HCT116 (cell line): Measurements from ENCODE around the gene MIER3. TPM values are rescaled to one million over a fixed set of nuclear protein-coding genes. Genes with fewer than 3 reads are reported as not detected.

Experiments
- ATAC-seq: fragments of 200-7000 bp; cut with Tn5 transposase; 2 replicates; pipeline ENCODE4 v1.9.1; 2020; ENCODE audit warnings: mild to moderate bottlenecking, moderate library complexity
- BruUV-seq: library from RNA; stranded (reverse); fragments of 400-500 nt; replicated peaks from 2 replicates; lab custom pipeline; 2021; lab: Mats Ljungman, UMichigan
- CTCF ChIA-PET: fragments of 300-600 bp; sonication (Branson Sonifier 250); formaldehyde crosslinking; loops from one replicate; lab custom pipeline; 2021; ENCODE audit warnings: antibody characterized with exemption; lab: Charles Lee
- POLR2A ChIA-PET: fragments of 300-600, 350-600 bp; sonication (Branson Sonifier 250); formaldehyde crosslinking; loops from one replicate; lab custom pipeline; 2021; ENCODE audit warnings: antibody characterized with exemption; lab: Charles Lee
- RAD21 ChIA-PET, 2 experiments: fragments of 300-600 bp; sonication (Branson Sonifier 250); formaldehyde crosslinking; loops; one replicate each; lab custom pipeline; 2023; ENCODE audit warnings: low total read pairs in 2 of 2; ENCODE audit not compliant: uncharacterized antibody in 2 of 2, unreplicated experiment in 2 of 2, low non-redundant PET in 1 of 2; lab: Charles Lee
- DNase-seq: peaks from one replicate; pipeline ENCODE4 v3.0.0-alpha.2; 2010; ENCODE audit warnings: low read depth, low spot score
- H2AFZ ChIP-seq: fragments of 200-600 bp; shearing (Covaris generic), sonication (generic); 2 replicates; pipeline ENCODE4 v1.6.1; 2017; ENCODE audit warnings: low read depth, mixed run types, mixed read lengths, antibody characterized with exemption, low read length; ENCODE audit not compliant: poor library complexity, severe bottlenecking
- H3K27ac ChIP-seq: 2 replicates; pipeline ENCODE4 v1.5.1; 2012; ENCODE audit warnings: low read depth, low read length
- H3K27me3 ChIP-seq: fragments of 200-600 bp; sonication (generic); 2 replicates; pipeline ENCODE4 v1.6.1; 2016; ENCODE audit warnings: mixed run types, low read length, mixed read lengths; ENCODE audit not compliant: insufficient read depth
- H3K36me3 ChIP-seq, 2 experiments: fragments of 200-500 bp in 1 of 2; fragments of 200-600 bp in 1 of 2; sonication (Bioruptor generic) in 1 of 2; sonication (generic) in 1 of 2; 2 replicates each; pipeline versions ENCODE4 v1.5.1 to v1.6.1; 2014 to 2016; ENCODE audit warnings: low read length in 2 of 2, inconsistent platforms in 1 of 2, mixed read lengths in 1 of 2, mixed run types in 1 of 2; ENCODE audit not compliant: insufficient read depth in 2 of 2, control insufficient read depth in 1 of 2
- H3K4me1 ChIP-seq, 2 experiments: fragments of 200-600 bp in 1 of 2; sonication (generic) in 1 of 2; 2 replicates each; pipeline versions ENCODE4 v1.5.1 to v1.6.1; 2012 to 2017; ENCODE audit warnings: low read length in 2 of 2, inconsistent platforms in 1 of 2, mild to moderate bottlenecking in 1 of 2, mixed read lengths in 1 of 2, mixed run types in 1 of 2, moderate library complexity in 1 of 2; ENCODE audit not compliant: insufficient read depth in 2 of 2, control insufficient read depth in 1 of 2
- H3K4me2 ChIP-seq: fragments of 200-600 bp; sonication (generic); 2 replicates; pipeline ENCODE4 v1.6.1; 2017; ENCODE audit warnings: mixed run types, low read length, mixed read lengths
- H3K4me3 ChIP-seq, 2 experiments: fragments of 200-600 bp in 1 of 2; sonication (generic) in 1 of 2; replicated peaks in 1 of 2; 2 replicates each; pipeline ENCODE4 v1.5.1; 2011 to 2016; ENCODE audit warnings: low read length in 2 of 2, control low read depth in 1 of 2, low read depth in 1 of 2, mild to moderate bottlenecking in 1 of 2, mixed read lengths in 1 of 2, mixed run types in 1 of 2
- H3K79me2 ChIP-seq: fragments of 200-600 bp; sonication (generic); 2 replicates; pipeline ENCODE4 v1.6.1; 2017; ENCODE audit warnings: mild to moderate bottlenecking, mixed run types, low read length, moderate library complexity, mixed read lengths; ENCODE audit not compliant: insufficient read depth
- H3K9ac ChIP-seq: fragments of 200-600 bp; sonication (generic); 2 replicates; pipeline ENCODE4 v1.6.1; 2016; ENCODE audit warnings: low read length, mixed read lengths
- H3K9me2 ChIP-seq: fragments of 200-600 bp; sonication (generic), shearing (Covaris generic); 2 replicates; pipeline ENCODE4 v1.6.1; 2017; ENCODE audit warnings: mixed run types, mild to moderate bottlenecking, moderate library complexity; ENCODE audit not compliant: insufficient read depth
- H3K9me3 ChIP-seq, 2 experiments: fragments of 200-500 bp in 1 of 2; fragments of 200-600 bp in 1 of 2; sonication (Bioruptor generic) in 1 of 2; sonication (generic) in 1 of 2; 2 replicates each; pipeline ENCODE4 v1.6.1; 2014 to 2017; ENCODE audit warnings: low read length in 2 of 2, mixed read lengths in 2 of 2, inconsistent platforms in 1 of 2, low read depth in 1 of 2, mild to moderate bottlenecking in 1 of 2, mixed run types in 1 of 2, moderate library complexity in 1 of 2; ENCODE audit not compliant: control insufficient read depth in 1 of 2, insufficient read depth in 1 of 2
- H4K20me1 ChIP-seq: fragments of 200-600 bp; sonication (generic), shearing (Covaris generic); 2 replicates; pipeline ENCODE4 v1.6.1; 2017; ENCODE audit warnings: mixed run types, mild to moderate bottlenecking, moderate library complexity; ENCODE audit not compliant: insufficient read depth
- POLR2A ChIP-seq: IDR thresholded peaks from 2 replicates; pipeline ENCODE4 v1.7.0; 2011; ENCODE audit warnings: borderline replicate concordance; ENCODE audit not compliant: insufficient read depth, insufficient read length; ENCODE audit errors: extremely low read depth
- SRF ChIP-seq: IDR thresholded peaks from 2 replicates; pipeline ENCODE4 v1.6.1; 2012; ENCODE audit warnings: low read depth
- ZFX ChIP-seq: fragments of 450-650 bp; IDR thresholded peaks from 2 replicates; pipeline ENCODE4 v1.6.1; 2017
- intact Hi-C: fragments of 100-400 bp; cut with micrococcal nuclease; formaldehyde crosslinking; loops from 2 replicates; pipeline ENCODE4 v1.10.0; 2022
- total RNA-seq: library from RNA; stranded (reverse); gene quantifications from one replicate; pipeline ENCODE4 v1.2.1, GENCODE V29; 2021; ENCODE audit not compliant: unreplicated experiment
- TF ChIP-seq, protein P1 (sequence below): IDR thresholded peaks from 2 replicates; pipeline ENCODE4 v1.6.1; 2012
- TF ChIP-seq, protein P2 (sequence below): IDR thresholded peaks from 2 replicates; pipeline ENCODE4 v1.6.1; 2011; ENCODE audit warnings: mild to moderate bottlenecking, low read length, moderate library complexity; ENCODE audit not compliant: insufficient replicate concordance; ENCODE audit errors: extremely low read depth

MIER3 gene
- total RNA-seq, 1 experiment from 2014 or later: 21.9 TPM

DNA sequence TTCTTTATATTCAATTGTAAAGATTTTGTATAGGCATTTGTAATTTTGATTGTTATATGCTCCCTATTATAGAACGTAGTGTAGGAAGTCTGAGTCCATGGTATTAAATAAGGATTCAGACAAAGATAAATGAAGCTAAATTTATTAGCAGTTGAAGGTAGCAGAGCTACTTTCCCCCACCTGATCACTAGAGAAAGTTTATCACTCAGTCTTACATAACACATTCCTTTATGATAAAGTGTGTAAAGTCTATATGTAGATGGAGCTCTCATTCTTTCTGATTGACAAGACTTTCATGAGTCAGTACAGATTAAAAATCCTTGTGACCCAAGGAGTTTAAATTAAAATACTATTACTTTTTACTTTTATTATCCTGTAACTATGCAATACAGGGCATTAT is 2.3 kb upstream of the MIER3 start (continued):
- TF ChIP-seq, protein P1, sequence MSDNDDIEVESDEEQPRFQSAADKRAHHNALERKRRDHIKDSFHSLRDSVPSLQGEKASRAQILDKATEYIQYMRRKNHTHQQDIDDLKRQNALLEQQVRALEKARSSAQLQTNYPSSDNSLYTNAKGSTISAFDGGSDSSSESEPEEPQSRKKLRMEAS: no peak
- TF ChIP-seq POLR2A (no peak), SRF (no peak)

DNA sequence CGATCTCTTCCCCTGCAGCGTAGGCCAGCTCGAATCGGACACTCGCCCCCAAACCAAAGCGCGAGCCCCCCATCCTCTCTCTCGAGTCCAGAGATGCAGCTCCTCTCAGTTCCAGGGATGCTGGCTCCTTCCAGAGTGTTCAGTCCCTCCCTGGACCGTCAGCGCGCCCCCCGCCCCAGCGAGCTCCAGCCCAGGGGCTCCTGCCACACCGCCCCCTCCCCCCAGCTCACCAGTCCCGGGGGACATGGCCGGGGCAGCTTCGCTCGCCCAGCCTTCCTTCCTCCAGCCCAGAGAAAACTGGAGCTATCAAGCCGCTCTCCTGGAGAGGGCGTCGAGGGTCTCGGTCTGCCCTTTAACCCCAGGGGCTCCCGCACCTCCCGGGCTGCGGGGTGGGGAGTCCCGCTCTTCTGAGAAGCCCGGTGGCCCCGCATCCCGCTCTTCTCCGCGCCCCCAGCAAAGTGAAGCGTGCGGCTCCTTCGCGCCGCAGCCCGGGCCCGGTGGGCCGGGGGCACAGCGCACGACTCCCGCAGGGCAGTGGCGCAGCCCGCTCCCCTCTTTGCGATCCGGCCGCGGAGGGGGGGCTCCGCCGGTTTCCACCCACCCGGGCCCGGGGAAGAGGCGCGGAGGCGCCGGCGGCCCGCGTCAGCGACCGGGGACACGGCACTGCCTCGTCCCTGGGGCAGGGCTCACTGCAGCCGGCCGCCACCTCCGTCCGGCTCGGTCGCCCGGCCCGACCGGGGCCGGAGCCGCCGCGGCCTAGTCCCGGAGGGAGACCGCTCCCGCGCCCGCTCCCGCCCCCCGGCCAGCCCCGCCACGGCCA is 587 bp downstream of the MIER3 start:
- RAD21 ChIA-PET: interaction anchor here in 1 of 2 experiments (0.8 kb wide), 1 partner anchor 187 kb away, joined by 3 read pairs; no protein-coding TSS in a partner anchor
- H3K27ac ChIP-seq: peak overlapping the region; percentile 73
- peaks cover 43% of the 10 kb centered on the region for H3K79me2 ChIP-seq
- DNase-seq (no peak), ATAC-seq (peak; percentile 56)
- peaks cover 8 to 15% of the 10 kb centered on the region in 2 experiments; a peak in 3 of 4 replicates for H3K4me1 ChIP-seq
- CTCF ChIA-PET: interaction anchor here (1.0 to 2.1 kb wide), 2 partner anchors 113 to 187 kb away, joined by 3 to 10 read pairs; no protein-coding TSS in a partner anchor
- no TSS peak for BruUV-seq
- H3K4me2 ChIP-seq: peak overlapping the region; percentile 92
- intact Hi-C loops: loop anchor here (5.0 kb wide), 2 partner anchors 131 to 271 kb away; no protein-coding TSS in a partner anchor
- H3K9me3 ChIP-seq: no peaks in the 10 kb centered on the region
- H3K9ac ChIP-seq: peak overlapping the region; percentile 76
- H3K4me3 ChIP-seq: peak overlapping the region; percentile 72 to 84
- H4K20me1 ChIP-seq: no peaks in the 10 kb centered on the region
- POLR2A ChIA-PET: no interaction called here
- no peak overlapping the region for H2AFZ ChIP-seq
- TF ChIP-seq, protein P2, sequence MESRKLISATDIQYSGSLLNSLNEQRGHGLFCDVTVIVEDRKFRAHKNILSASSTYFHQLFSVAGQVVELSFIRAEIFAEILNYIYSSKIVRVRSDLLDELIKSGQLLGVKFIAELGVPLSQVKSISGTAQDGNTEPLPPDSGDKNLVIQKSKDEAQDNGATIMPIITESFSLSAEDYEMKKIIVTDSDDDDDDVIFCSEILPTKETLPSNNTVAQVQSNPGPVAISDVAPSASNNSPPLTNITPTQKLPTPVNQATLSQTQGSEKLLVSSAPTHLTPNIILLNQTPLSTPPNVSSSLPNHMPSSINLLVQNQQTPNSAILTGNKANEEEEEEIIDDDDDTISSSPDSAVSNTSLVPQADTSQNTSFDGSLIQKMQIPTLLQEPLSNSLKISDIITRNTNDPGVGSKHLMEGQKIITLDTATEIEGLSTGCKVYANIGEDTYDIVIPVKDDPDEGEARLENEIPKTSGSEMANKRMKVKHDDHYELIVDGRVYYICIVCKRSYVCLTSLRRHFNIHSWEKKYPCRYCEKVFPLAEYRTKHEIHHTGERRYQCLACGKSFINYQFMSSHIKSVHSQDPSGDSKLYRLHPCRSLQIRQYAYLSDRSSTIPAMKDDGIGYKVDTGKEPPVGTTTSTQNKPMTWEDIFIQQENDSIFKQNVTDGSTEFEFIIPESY: no peak
- TF ChIP-seq ZFX: peak; percentile 95
- H3K36me3 ChIP-seq: peaks cover 2 to 11% of the 10 kb centered on the region in 2 experiments; a peak in 3 of 4 replicates
- H3K9me2 ChIP-seq: no peaks in the 10 kb centered on the region
- no peaks in the 10 kb centered on the region for H3K27me3 ChIP-seq
